ENCODE measurements around the gene AHDC1.

The AHDC1 gene

DNA sequence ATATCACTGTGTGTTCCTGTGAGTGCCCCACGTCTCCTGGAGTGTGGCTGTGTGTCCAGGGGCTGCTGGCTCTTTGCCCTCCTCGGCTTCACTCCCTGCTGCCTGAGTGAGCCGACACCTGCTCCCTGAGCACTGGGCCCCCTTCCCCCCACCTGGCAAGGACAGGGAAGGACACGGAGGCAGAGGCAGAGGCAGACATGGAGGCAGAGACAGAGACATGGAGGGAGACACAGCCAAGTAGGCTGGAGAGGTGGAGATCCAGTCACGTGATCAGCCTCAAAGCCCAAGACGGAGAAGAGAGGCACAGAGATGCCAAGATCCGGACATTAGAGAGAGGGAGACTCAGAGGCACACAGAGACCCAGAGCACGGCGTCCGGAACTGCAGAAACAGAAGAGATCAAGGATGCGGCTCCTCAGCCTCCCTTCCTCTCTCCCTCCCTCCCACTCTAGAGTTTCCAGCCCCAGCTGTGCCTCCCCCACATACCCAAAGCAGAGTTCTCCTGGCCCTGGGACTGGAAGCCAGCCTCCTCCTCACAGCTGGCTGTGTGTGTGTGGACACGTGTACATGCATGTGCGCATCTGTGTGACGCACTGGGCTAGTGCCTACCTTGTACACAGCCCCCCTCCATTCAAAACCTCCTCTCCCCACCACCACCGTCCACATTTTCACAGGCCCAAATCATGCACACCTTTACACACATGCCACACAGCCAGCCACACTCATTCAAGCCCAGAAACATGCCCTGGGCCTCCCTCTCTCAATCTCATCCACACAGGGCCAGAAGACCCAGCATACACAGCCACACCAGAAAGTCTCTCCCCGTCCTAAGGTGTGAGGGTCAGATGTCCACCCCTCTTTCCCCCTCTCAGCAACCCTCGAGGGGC, 74.9 kb downstream of the AHDC1 start:
- POLR2A ChIA-PET = no interaction called here
- no peak overlapping the region for H3K27ac ChIP-seq (ENCODE audit: extremely low read depth, low read depth, low read length)
- no peak overlapping the region for H3K4me3 ChIP-seq (ENCODE audit: low read depth, low read length)
- peaks cover 0 to 15% of the 10 kb centered on the region in 2 experiments; a peak in 1 of 3 replicates for H3K36me3 ChIP-seq (ENCODE audit: control insufficient read depth in 2 of 2, insufficient read depth in 1 of 2, low read length in 2 of 2)
- CTCF ChIA-PET = interaction anchor here (1.7 kb wide), 1 partner anchor 27 kb away, joined by 4 read pairs; no protein-coding TSS in a partner anchor
- H3K4me1 ChIP-seq (ENCODE audit: control insufficient read depth, insufficient read depth, low read length) = peaks cover 11% of the 10 kb centered on the region
- H3K9me3 ChIP-seq (ENCODE audit: control insufficient read depth, insufficient read depth, low read depth, low read length) = no peaks in the 10 kb centered on the region
- TF ChIP-seq ZXDB (tag by site-specific recombination; IDR thresholded peaks at IDR 0.05) (peak; percentile 68), ZNF138 (tag by site-specific recombination; IDR thresholded peaks at IDR 0.05; ENCODE audit: borderline replicate concordance) (no peak), ZNF335 (tag by site-specific recombination; conservative IDR thresholded peaks at IDR 0.05) (0 out of 2 replicates have a peak, but pooled peaks have one; percentile 29), ZNF324 (tag by site-specific recombination; IDR thresholded peaks at IDR 0.05) (no peak), ZNF366 (tag by site-specific recombination; conservative IDR thresholded peaks at IDR 0.05) (peak; percentile 83), GLIS1 (tag by site-specific recombination; IDR thresholded peaks at IDR 0.05) (peak; percentile 64; the same call in 1 of the 2 replicates), ZIC2 (tag by site-specific recombination; IDR thresholded peaks at IDR 0.05) (0 out of 2 replicates have a peak, but pooled peaks have one; percentile 0), ZNF596 (tag by site-specific recombination; IDR thresholded peaks at IDR 0.05) (0 out of 2 replicates have a peak, but pooled peaks have one; percentile 41), ZFHX2 (tag by site-specific recombination; conservative IDR thresholded peaks at IDR 0.05) (peak; percentile 88), ZNF2 (tag by site-specific recombination; IDR thresholded peaks at IDR 0.05) (0 out of 2 replicates have a peak, but pooled peaks have one; percentile 15), ZNF398 (tag by site-specific recombination; IDR thresholded peaks at IDR 0.05) (peak; percentile 40; the same call in 1 of the 2 replicates), YY2 (tag by site-specific recombination; IDR thresholded peaks at IDR 0.05) (peak; percentile 39; the same call in 1 of the 2 replicates), ZBTB20 (tag by site-specific recombination; IDR thresholded peaks at IDR 0.05) (peak; percentile 62; the same call in 1 of the 2 replicates), ZEB2 (tag by site-specific recombination; IDR thresholded peaks at IDR 0.05) (no peak; the same call in none of the 2 replicates), KLF8 (tag by site-specific recombination; IDR thresholded peaks at IDR 0.05) (no peak), ZNF423 (tag by site-specific recombination; IDR thresholded peaks at IDR 0.05) (no peak), PRDM10 (tag by site-specific recombination; IDR thresholded peaks at IDR 0.05) (peak; percentile 68), ZNF341 (tag by site-specific recombination; IDR thresholded peaks at IDR 0.05; ENCODE audit: low read depth) (peak; percentile 57; the same call in 1 of the 2 replicates), ZSCAN30 (tag by site-specific recombination; IDR thresholded peaks at IDR 0.05) (peak; percentile 34; the same call in 1 of the 2 replicates), ZNF433 (tag by site-specific recombination; IDR thresholded peaks at IDR 0.05; ENCODE audit: low read depth) (no peak), ZBTB17 (tag by site-specific recombination; IDR thresholded peaks at IDR 0.05) (peak; percentile 98), ZNF645 (tag by site-specific recombination; IDR thresholded peaks at IDR 0.05) (no peak), ZBTB48 (tag by site-specific recombination; IDR thresholded peaks at IDR 0.05) (peak; percentile 10; the same call in 1 of the 2 replicates), EGR2 (tag by site-specific recombination; IDR thresholded peaks at IDR 0.05; ENCODE audit: low read depth) (peak; percentile 85), MYNN (tag by site-specific recombination; IDR thresholded peaks at IDR 0.05; ENCODE audit: borderline replicate concordance) (0 out of 2 replicates have a peak, but pooled peaks have one; percentile 7), WT1 (tag by site-specific recombination; IDR thresholded peaks at IDR 0.05) (peak; percentile 50; the same call in 1 of the 2 replicates)
- TF ChIP-seq, protein P1, sequence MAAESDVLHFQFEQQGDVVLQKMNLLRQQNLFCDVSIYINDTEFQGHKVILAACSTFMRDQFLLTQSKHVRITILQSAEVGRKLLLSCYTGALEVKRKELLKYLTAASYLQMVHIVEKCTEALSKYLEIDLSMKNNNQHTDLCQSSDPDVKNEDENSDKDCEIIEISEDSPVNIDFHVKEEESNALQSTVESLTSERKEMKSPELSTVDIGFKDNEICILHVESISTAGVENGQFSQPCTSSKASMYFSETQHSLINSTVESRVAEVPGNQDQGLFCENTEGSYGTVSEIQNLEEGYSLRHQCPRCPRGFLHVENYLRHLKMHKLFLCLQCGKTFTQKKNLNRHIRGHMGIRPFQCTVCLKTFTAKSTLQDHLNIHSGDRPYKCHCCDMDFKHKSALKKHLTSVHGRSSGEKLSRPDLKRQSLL (tag by site-specific recombination; IDR thresholded peaks at IDR 0.05) = peak; percentile 47; the same call in 1 of the 2 replicates
